GM18517 (cell line): ENCODE data around the gene PAX5.

Experiments
- ATAC-seq: cut with Tn5 transposase; IDR thresholded peaks from one replicate; pipeline ENCODE4 v1.9.1; 2021; ENCODE audit warnings: mild to moderate bottlenecking, moderate library complexity; ENCODE audit not compliant: unreplicated experiment

Gene PAX5

DNA sequence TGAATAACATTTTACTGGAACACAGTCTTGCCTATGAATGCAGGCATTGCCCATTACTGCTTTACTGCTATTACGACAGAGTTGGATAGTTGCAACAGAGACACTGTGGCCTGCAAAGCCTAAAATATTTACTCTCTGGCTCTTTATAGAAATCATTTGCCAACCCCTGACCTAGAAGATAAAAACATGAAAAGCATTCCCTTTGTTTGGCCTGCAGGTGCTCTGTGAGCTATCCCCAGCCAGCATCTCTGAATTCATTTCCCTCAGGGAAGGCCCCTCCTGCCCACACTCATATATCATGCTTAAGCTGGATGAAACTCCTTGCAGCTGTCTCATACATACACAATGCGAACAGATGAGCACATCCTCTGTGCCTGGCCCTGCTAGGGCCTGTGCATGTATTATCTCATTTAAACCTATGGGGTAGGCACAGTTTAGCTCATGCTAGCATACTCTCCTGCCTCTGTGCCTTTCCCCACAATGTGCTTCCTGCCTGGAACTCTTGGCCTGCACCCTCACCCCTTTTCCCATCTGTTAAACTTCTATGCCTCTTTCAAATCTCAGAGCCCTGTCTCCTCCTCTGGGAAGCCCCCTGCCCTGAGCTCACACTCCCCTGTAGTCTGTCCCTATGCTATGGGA lies 193.1 kb downstream of the PAX5 start:
- ATAC-seq, result no peak

DNA sequence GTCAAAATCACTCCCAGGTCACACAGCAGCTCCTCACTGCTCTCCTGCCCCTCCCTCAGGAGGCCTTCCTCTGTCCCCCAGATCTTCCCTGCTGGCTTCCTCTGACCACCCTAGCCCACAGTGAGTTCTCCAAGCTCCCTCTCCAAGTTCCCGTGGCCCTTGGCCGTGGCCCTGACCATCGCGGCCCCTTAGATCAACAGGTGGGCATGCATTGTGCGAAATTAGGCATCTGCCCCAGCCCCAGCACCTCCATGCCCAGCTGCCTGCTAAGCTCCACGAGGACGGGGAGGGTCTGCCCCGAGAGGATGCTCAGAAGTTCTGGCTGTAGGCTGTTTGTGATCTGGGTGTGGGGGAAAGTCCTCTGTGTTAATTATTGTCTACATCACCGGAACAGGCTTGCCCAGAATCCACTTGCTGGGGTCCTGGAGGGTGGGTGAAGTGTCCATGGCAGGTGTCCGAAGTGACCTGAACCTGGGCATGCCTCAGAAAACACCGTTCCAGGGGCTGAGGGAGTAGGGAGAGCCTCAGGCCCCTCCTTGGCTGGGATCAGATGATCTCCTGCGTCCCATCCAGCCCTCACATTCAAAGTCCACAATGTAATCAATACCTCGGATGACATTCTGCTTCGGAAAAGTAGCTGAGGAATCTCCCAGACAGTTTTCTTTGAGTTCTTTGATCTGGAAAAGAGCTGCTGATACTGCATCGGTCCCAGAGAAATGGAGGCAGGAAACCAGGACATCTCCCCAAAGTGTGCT lies 194.8 kb downstream of the PAX5 start:
- ATAC-seq, result no peak

DNA sequence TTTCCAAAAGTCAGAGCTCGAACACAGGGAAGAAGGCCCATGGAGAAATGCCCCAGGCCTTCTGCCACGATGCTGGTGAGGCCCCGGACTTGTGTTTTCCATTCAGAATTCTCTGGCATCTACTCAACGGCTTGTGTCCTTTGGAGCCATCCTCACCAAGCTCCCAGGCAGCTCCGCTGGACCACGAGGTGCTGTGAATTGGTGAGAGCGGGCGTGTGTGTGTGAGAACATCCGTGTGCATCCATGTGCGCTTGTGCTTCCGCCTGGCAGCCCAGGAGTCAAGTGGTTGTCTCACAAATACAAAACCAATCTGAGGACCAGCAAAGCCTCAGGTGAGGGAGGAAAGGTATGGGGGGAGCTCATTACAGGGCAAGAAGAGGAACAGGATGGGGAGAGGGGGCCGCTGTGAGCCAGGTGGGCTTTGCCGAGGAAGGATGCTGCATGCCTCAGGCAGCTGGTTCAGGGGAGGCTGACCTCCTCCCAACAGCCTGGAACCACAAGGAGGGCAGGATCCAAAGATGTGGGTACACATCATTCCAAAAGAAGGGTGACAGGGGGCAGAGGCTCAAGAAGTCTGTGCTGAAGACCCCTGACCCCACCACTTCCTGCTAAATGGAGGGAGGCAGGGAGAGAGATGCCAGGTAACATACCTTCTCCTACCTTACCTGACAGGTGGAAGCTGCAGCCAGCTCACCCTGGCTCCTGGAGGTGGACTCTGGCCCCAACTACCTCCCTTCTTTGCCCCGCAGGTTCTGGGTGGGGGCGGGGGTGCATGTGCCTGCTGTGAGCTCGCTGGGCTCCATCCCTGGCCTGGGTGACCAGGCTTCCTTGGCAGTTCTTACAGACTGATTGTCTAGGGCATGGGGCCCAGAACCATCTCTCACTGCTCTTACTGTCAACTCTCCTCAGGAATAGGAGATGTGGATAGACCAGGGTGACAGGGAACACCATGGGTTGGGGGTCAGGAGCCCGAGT lies 196.3 kb downstream of the PAX5 start:
- no peak for ATAC-seq

DNA sequence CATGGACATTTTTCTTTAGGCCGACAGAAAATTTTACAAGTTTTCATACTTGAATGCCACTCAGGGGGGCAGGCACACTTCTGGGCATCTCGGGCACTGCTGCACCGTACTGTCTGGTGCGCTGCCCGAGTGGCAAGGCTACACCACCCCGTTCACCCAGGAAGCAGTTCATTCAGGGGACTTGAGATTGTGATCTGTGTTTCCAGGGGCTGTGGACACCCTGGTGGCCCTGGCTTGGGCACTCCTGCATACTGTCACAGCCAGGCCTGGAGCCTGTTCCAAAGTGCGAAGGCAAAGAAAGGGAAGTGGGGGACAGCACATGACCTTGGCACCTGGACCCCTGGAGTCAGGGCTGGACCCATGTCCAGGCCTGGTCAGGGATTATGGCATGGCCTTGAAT lies 197.6 kb downstream of the PAX5 start:
- ATAC-seq, result no peak

DNA sequence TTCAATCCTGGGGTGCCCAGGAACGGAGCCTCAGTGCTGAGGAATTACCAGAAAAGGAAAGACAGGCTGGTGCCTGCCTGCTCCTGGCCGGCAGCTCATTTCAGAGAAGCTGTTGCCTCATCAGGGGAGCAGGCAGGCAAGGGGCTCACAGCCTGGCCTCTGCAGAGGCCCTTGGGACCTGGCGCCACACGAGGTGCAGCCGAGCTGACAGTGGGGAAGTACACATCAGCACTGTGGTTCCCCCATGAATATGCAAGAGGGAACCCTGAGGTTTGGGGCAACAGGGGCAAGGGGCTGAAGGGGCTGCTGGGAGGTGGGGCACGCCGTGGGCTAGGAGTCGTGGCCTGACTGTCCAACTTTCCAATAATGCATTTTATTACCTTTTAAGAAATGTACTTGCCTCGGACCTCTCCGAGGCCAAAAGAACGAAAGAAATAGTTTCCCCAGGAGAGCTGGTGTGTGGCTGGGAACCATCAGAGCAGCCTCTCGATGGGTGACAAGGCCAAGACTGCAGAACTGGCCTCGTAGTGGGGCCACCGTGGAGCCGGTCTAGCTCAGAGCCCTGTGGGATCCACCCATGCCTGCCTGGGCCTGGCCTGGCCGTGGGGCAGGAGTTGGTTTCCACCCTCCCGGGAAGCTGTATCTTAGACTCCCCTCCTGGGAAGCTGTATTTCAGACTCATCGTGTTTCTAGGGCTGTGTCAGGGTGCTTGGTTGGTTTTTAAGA lies 198.6 kb downstream of the PAX5 start:
- no peak for ATAC-seq

DNA sequence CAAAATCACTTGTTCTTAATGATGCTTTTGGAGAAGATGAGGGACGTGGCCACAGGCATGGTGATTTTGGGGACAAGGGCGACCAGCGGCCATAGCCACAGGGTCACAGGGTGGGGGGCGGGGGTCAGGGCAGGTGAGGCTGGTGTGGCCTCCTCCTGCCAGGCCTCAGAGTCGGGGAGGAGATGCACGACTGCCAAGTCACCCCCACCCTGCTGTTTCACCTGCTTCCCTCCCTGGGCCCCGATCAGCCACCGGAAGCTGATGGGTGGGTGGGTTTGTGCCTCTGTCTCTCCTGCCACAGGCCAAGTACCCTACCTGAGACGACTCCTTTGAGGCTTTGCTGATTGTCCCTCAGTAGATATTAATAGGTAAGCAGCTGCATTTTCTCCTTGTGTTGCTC lies 199.3 kb downstream of the PAX5 start:
- no peak for ATAC-seq

DNA sequence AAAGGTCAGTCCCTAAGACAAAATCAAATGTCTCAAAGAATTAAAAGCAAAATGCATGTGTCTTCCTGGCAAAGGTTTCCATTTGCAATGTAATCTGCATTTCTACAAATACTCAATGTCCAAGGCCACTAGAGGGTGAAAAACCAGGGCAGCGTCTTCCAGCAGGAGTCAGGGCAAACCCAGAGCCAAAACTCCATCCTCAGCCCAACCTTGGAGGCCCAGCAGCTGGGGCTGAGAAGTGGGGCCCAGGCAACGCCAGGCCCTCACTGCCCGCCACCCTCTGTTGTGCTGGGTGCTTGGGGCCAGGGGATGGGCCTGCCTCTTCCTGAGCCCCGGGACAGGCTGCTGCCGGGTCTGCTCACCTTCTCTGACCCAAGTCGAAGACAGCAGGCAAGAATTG lies 200.1 kb downstream of the PAX5 start:
- no peak for ATAC-seq

DNA sequence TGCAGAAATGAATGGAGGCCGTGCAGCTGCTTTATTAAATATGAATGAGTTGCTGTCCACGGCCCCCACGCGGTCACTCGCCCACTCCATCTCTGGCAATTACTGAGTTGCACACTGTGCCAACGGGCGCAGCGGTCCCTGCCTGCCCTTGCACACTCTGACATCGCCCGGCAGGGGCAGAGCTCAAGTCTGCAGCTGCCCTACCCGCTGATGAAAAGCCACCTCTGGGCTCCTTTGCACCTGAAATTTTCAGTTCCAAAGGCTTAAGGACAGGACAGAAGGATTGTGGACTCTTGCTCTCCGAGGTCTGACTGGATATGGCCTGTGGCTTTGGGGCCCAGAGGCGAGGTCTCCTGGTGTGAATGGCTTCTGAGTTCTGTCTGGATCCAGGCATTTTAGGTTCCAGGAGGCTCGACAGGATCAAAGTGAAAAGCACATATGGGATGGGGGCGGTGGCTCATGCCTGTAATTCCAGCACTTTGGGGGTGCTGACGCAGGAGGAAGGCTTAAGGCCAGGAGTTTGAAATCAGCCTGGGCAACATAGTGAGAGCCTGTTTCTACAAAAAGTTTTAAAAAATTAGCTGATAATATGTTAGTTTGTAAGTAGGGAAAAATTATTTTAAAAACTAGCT lies 201.8 kb downstream of the PAX5 start:
- no peak for ATAC-seq

DNA sequence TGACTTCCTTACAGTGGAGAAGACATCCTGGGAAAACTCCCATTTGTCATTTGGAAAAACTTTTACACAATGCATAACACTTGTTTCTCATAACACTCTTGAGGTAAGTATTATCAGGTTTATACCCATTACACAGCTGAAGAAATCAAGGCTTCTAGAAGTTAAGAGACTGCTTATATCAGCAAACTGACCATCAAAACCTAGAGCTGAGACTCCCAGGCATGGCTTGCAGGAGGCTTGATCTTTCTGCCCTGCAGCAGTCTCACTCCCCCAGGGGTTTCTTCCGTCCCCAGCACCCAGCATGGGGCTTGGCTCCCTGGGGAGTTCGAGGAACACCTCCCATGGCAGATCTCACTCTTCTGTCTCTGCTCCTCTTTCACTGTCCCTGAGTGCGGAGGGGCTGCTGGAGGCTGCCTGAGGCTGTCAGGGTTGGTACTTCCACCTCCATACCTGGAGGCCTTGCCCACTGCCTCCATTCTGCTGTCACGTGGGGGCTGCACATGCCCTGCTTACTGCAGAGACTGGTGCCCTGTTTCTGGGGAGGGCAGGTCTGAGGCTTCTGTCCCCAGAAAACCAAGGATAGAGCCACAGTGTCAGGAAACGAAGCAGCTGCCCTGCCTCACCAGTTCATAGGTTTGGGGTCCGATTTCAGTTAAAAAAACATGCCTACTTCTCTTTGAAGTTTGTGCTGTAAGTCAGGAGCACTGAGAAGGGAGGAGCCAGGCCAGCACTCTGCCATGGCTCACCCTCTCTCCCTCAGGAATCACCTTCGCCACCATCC lies 202.5 kb downstream of the PAX5 start:
- no peak for ATAC-seq

DNA sequence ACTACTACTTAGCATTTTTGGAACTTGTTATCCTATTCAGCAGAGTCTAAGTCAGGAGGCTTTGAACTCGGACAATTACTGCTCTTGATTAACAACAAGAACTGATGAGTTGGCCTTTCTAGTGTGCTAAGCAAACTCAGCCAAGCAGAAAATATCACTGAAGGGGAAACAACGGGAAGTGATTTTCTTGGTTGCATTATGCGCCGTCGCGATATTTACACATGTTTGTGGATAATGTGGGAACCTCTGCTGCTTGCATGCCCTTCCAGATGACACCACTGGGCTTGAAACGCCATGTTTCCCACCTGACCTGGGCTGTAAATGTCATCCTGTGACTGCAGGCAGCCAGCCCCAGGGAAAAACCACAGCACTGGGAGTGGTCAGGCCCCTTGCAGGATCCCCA lies 205.5 kb downstream of the PAX5 start:
- no peak for ATAC-seq

DNA sequence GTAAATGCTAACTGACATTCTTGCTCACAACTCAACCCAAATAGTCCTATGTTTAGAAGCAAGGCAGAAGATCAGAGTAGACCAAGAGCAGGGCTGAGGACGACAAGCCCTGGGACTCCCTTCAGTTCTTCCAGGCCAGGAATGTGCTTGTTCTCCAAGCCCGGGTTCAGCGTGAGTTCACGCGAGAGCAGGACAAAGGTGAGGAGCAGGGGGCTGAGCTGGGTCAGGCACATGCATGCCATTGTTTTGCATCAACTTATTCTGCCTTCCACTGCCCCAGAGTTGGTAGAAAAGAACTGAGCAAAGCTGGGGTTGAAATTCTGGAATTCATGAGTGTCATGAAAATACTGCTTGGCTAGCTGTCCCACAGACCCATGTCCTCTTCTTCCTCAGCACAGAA lies 206.5 kb downstream of the PAX5 start:
- ATAC-seq, result no peak

DNA sequence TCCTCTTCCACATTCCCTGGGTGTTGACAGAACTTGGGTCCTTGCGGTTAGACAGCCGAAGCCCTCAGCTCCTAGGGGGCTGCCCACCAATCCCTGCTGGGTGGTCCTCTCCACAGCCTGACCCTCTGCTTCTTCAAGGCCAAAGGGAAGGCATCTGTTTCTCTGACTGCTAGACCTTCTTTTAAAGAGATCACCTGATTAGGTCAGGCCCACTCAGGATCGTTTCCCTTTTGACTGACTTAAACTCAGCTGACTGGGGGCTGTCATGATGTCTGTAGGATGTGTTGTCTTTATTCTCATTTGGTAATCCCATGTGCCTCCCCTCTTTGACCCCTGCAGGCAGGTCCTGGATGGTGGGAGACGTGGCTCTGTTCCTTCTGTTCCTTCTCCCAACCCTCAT lies 207.5 kb downstream of the PAX5 start:
- no peak for ATAC-seq

DNA sequence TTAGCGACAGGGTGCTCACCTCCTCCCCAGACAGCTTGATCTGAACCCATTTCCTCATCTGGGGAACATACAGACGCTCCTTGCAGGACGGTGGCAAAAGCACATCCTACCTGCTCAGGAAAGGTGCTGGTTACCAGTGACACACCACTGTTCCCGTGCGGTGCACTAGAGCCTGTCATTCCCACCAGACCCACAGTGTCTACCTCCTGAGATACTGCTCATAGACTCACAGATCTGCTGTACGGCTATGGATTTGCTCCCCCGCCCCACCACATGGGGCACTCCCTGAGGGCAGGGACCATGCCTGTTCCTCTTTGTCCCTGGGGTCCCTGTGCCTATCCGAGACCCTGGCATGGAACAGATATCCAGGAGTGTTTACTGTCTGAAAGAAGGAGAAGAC lies 208.9 kb downstream of the PAX5 start:
- ATAC-seq, result no peak

DNA sequence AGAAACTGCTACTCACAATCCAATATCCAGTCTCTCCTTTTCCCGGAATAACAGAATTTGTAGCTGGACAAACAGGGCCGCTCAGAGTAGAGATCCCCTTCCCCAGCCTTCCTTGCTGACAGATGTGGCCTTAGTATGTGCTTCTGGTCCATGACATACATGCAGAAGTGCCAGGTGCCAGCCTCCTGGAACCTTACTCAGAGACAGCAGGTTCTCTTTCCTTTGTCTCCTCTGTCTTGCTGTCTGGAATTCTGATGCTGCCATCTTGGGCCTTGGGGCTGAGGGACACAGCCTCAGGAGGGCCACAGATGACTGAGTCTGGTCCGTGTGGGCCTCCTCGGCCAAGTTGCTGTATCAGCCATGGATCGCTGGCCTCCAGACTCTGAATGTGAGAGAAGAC lies 210.1 kb downstream of the PAX5 start:
- ATAC-seq, result no peak

DNA sequence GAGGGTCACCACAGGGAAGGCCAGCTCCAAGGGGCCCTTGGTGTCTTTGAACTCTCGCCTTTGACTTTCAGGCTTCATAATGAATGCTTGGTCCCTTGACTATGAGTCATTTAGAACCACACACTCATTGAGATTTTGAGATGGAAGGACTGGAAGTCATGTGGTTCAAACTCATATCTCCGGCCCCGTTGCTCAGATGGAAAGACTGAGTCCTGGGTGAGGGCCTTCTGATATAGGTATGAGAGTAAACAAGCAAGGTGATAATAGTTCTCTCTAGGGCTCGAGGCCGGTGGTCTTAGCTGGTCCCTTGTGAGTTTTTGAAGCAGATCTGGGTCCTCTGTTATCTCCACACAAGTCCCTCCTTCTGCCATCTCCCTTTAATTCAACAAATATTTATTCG lies 210.6 kb downstream of the PAX5 start:
- no peak for ATAC-seq

DNA sequence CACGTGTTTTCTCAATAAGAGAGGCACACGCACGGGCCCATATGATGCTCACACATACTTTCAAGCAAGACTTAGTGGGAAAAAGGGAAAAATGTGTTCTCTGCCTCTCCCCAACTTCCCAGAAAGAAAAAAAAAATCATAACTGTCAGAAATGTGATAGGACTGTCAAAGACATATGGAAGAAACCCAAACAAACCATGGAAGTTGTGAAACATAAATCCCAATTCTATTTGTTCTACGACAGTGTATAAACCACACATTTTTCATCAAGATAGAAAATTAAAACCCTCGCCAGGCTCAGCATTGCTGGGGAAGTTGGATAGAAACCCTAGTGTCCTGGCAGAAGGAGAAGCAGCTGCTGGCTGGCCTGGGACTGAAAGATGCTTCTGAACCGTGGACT lies 211.9 kb downstream of the PAX5 start:
- ATAC-seq, result no peak

DNA sequence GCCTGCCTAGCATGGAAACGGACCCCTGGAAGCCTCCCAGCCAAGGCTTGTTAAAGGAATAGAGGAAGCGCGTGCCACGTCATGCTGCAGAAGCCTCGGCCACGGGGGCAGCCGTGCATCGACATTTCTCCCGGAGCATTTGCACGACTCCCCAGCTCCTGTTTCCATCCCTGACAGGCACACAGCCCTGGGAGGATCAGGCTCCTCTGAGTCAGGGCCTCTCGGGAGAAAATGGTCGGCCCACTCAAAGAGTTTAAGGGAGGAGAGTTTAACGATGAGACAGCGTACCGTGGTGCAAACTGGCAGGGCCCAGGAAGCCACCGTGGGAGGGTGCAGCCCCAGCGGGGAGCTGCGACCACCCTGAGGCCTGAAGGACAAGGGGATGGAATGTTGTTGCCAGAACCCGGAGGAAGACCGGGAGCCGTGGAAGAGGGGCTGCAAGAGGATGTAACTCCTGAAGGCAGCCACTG lies 213.6 kb downstream of the PAX5 start:
- no peak for ATAC-seq

DNA sequence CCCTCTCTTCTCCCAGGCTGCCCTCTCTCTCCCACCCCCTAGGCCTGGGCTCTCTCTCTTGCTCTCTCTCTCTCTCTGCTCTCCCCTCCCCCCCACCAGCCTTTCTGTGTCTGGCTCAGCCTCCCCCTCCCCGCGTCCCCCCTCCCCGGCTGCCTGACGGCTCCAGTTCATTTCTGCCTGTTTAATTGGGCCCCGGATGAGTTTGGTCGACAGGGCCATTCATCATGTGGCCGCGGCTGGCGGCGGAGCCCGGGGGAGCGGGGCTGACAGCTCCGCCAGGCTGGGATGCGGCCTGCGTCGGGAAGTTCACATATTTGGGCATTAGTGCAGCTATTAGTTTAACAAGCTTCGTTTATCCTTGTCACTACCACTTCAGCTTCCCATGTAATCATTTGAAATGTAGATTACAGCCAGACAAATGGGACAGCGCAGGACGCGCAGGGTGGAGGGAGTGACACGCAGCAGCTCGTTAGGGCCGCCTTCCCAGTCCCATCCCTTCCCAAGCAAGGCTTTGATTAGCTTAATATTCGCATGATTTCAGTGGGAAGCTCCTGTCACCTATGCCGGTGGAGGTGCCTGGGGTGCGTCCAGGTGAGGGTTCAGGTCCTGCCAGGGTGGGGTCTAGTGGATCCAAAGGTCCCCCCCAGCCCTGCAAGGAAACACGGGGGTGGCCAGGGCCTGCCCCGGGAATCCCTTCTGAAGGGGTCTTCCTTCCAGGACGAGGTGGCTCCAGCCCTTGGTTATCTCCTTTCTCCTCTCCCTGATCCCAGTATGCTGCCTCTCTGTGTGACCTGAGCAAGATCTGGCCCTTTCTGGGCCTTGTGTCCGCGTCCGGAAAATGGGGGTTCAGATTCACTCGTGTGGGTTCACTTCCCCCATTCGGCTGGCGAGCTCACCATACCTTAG lies 214.8 kb downstream of the PAX5 start:
- ATAC-seq, result no peak
